ENCODE measurements around the gene ATP11C. TPM values are rescaled to one million over a fixed set of nuclear protein-coding genes. Genes with fewer than 3 reads are reported as not detected.

Gene ATP11C
- total RNA-seq, 1 experiment from 2014 or later, result 19.4 TPM

- DNase-seq (ENCODE audit: low read depth, low spot score) (no peak), ATAC-seq (no peak)
- ChIA-PET POLR2A (no interaction called here), CTCF (no interaction called here), RAD21 (ENCODE audit: low non-redundant PET in 1 of 2, low total read pairs in 2 of 2, uncharacterized antibody in 2 of 2, unreplicated experiment in 2 of 2) (no interaction called here)
- no peaks in the 10 kb centered on the region for H3K27me3 ChIP-seq (ENCODE audit: insufficient read depth, low read length)
- no peak overlapping the region for H3K4me3 ChIP-seq (replicated peaks in 1 of 2; ENCODE audit: low read depth in 1 of 2, low read length in 2 of 2)
- H3K79me2 ChIP-seq (ENCODE audit: insufficient read depth, low read length), result peaks cover 36% of the 10 kb centered on the region
- H3K9ac ChIP-seq (ENCODE audit: low read length), result no peak overlapping the region
- no peaks in the 10 kb centered on the region for H3K9me3 ChIP-seq (ENCODE audit: control insufficient read depth in 1 of 2, insufficient read depth in 1 of 2, low read depth in 1 of 2, low read length in 2 of 2)
- no peaks in the 10 kb centered on the region for H3K9me2 ChIP-seq (ENCODE audit: insufficient read depth)
- intact Hi-C loops (cut with micrococcal nuclease), result no loop called here
- H3K4me1 ChIP-seq (ENCODE audit: control insufficient read depth in 1 of 2, insufficient read depth in 2 of 2, low read length in 2 of 2), result peaks cover 0 to 2% of the 10 kb centered on the region in 2 experiments; a peak in 1 of 4 replicates
- no peak overlapping the region for H2AFZ ChIP-seq (ENCODE audit: low read depth, low read length, poor library complexity, severe bottlenecking)
- no peak for TF ChIP-seq YY1 (IDR thresholded peaks at IDR 0.05; ENCODE audit: extremely low read depth, insufficient replicate concordance, low read depth, low read length)
- no peak for TF ChIP-seq TCF7L2 (IDR thresholded peaks at IDR 0.05; ENCODE audit: borderline replicate concordance, extremely low read depth, insufficient read depth, insufficient read length)
- TF ChIP-seq ATF3 (IDR thresholded peaks at IDR 0.05), result no peak
- no peak for TF ChIP-seq POLR2A (IDR thresholded peaks at IDR 0.05; ENCODE audit: borderline replicate concordance, extremely low read depth, insufficient read depth, insufficient read length)
- TF ChIP-seq SRF (IDR thresholded peaks at IDR 0.05; ENCODE audit: low read depth), result no peak
- no peak for TF ChIP-seq RAD21 (IDR thresholded peaks at IDR 0.05; ENCODE audit: low read depth)
- no peak for TF ChIP-seq ZNF274 (IDR thresholded peaks at IDR 0.05; ENCODE audit: low read depth, low read length)
- no TSS peak for BruUV-seq (replicated peaks)
- no peak overlapping the region for H3K27ac ChIP-seq (ENCODE audit: low read depth, low read length)
- H3K36me3 ChIP-seq (ENCODE audit: control insufficient read depth in 1 of 2, insufficient read depth in 2 of 2, low read length in 2 of 2), result no peaks in the 10 kb centered on the region
- H3K4me2 ChIP-seq (ENCODE audit: low read length), result no peak overlapping the region
- H4K20me1 ChIP-seq (ENCODE audit: insufficient read depth), result no peaks in the 10 kb centered on the region
Measured at GRCh38 chrX:139924696-139925095, 8.2 kb downstream of the ATP11C start.

- BruUV-seq (replicated peaks), result no TSS peak
- Histone ChIP-seq H4K20me1 (ENCODE audit: insufficient read depth) (no peaks in the 10 kb centered on the region), H3K9me3 (ENCODE audit: control insufficient read depth in 1 of 2, insufficient read depth in 1 of 2, low read depth in 1 of 2, low read length in 2 of 2) (no peaks in the 10 kb centered on the region), H3K27me3 (ENCODE audit: insufficient read depth, low read length) (no peaks in the 10 kb centered on the region), H3K9me2 (ENCODE audit: insufficient read depth) (no peaks in the 10 kb centered on the region), H3K4me2 (ENCODE audit: low read length) (no peak overlapping the region), H3K4me3 (replicated peaks in 1 of 2; ENCODE audit: low read depth in 1 of 2, low read length in 2 of 2) (no peak overlapping the region), H3K27ac (ENCODE audit: low read depth, low read length) (no peak overlapping the region), H3K4me1 (ENCODE audit: control insufficient read depth in 1 of 2, insufficient read depth in 2 of 2, low read length in 2 of 2) (peaks cover 0 to 2% of the 10 kb centered on the region in 2 experiments; a peak in 1 of 4 replicates), H3K79me2 (ENCODE audit: insufficient read depth, low read length) (peaks cover 31% of the 10 kb centered on the region), H2AFZ (ENCODE audit: low read depth, low read length, poor library complexity, severe bottlenecking) (no peak overlapping the region), H3K36me3 (ENCODE audit: control insufficient read depth in 1 of 2, insufficient read depth in 2 of 2, low read length in 2 of 2) (no peaks in the 10 kb centered on the region), H3K9ac (ENCODE audit: low read length) (no peak overlapping the region)
- no peak for DNase-seq (ENCODE audit: low read depth, low spot score)
- no peak for ATAC-seq
- POLR2A ChIA-PET, result no interaction called here
- RAD21 ChIA-PET (ENCODE audit: low non-redundant PET in 1 of 2, low total read pairs in 2 of 2, uncharacterized antibody in 2 of 2, unreplicated experiment in 2 of 2), result no interaction called here
- intact Hi-C loops (cut with micrococcal nuclease), result no loop called here
- CTCF ChIA-PET, result no interaction called here
- no peak for TF ChIP-seq CEBPB (IDR thresholded peaks at IDR 0.05; ENCODE audit: low read depth)
- no peak for TF ChIP-seq CTCF (IDR thresholded peaks at IDR 0.05 in 2 of 3, conservative IDR thresholded peaks at IDR 0.05 in 1 of 3; ENCODE audit: borderline replicate concordance in 1 of 3, insufficient read depth in 1 of 3, low read depth in 2 of 3, low read length in 2 of 3)
- no peak for TF ChIP-seq SIN3A (IDR thresholded peaks at IDR 0.05; ENCODE audit: low read depth)
- TF ChIP-seq MAX (IDR thresholded peaks at IDR 0.05), result no peak
- TF ChIP-seq RAD21 (IDR thresholded peaks at IDR 0.05; ENCODE audit: low read depth), result no peak
- TF ChIP-seq REST (IDR thresholded peaks at IDR 0.05; ENCODE audit: low read depth), result no peak
- TF ChIP-seq ATF3 (IDR thresholded peaks at IDR 0.05), result no peak
- no peak for TF ChIP-seq EZH2phosphoT487 (IDR thresholded peaks at IDR 0.05; ENCODE audit: borderline replicate concordance)
- no peak for TF ChIP-seq CBX3 (IDR thresholded peaks at IDR 0.05; ENCODE audit: low read depth)
Measured at GRCh38 chrX:139924069-139924695, 8.7 kb downstream of the ATP11C start.

Measured in HCT116 (cell line).